Fibroblast of the aortic adventitia (primary cell): ENCODE results near the gene NUMBL. TPM values are rescaled to one million over a fixed set of nuclear protein-coding genes. Genes with fewer than 3 reads are reported as not detected.
"Not testable (repeated sequence)": the region's sequence is repeated elsewhere in the genome, so short reads cannot be mapped to it uniquely, and the experiment has no call there.

Source experiments
- DNase-seq: peaks from one replicate; pipeline ENCODE4 v3.0.0-alpha.2; 2010; ENCODE audit warnings: low read depth
- H3K4me3 ChIP-seq: 2 replicates; pipeline ENCODE4 v1.5.1; 2011; ENCODE audit warnings: low read depth, mild to moderate bottlenecking, control low read depth, low read length, moderate library complexity
- CTCF ChIP-seq: IDR thresholded peaks from 2 replicates; pipeline ENCODE4 v1.5.1; 2011; ENCODE audit warnings: mild to moderate bottlenecking, low read length, control low read depth, inconsistent platforms; ENCODE audit not compliant: insufficient read depth
- total RNA-seq: library from RNA; depleted of rRNA; stranded (reverse); fragments of >200 nt; gene quantifications from 2 replicates; pipeline ENCODE4 v1.2.3, GENCODE V29; 2012; ENCODE audit warnings: low replicate concordance

NUMBL gene
- total RNA-seq, 1 donor = 51.4 TPM

DNA sequence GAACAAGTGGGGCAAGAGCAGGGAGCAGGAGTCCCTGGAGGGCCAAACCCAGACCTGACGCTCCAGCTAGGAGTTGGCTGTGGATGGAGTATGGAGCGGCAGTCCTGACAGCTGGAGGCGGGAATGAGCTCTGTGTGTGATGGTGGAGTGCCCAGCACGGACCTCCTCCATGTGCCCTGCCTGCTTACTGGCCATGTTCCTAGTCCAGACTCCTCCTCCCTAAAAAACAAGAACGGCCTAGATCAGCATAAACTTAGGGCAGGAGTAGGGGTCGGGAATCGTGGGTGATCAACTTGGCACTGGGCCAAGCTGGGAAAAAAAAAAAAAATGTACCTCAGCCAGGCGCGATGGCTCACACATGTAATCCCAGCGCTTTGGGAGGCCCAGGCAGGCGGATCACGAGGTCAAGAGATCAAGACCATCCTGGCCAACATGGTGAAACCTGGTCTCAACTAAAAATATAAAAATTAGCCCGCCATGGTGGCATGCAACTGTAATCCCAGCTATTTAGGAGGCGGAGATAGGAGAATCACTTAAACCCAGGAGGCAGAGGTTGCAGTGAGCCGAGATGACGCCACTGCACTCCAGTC lies 59.8 kb downstream of the NUMBL start:
- no peak overlapping the region for H3K4me3 ChIP-seq

GRCh38 chr19:40629346-40629745 lies 61.1 kb downstream of the NUMBL start:
- no peak overlapping the region for H3K4me3 ChIP-seq
- TF ChIP-seq CTCF = no peak
- DNase-seq = no peak

More for the DNA sequence above, 59.8 kb downstream of the NUMBL start:
- no peak for DNase-seq
- TF ChIP-seq CTCF = no peak

GRCh38 chr19:40627486-40628279 lies 62.8 kb downstream of the NUMBL start:
- DNase-seq = no peak
- H3K4me3 ChIP-seq = no peak overlapping the region
- no peak for TF ChIP-seq CTCF

DNA sequence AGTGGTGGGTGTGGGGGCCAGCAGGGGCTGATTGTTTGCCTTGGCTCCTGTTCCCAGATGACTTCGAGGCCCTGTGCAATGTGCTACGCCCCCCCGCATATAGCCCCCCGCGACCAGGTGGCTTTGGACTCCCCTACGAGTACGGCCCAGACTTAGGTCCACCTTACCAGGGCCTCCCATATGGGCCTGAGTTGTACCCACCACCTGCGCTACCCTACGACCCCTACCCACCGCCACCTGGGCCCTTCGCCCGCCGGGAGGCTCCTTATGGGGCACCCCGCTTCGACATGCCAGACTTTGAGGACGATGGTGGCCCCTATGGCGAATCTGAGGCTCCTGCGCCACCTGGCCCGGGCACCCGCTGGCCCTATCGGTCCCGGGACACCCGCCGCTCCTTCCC lies 63.5 kb downstream of the NUMBL start:
- no peak for TF ChIP-seq CTCF
- no peak for DNase-seq
- no peak overlapping the region for H3K4me3 ChIP-seq

DNA sequence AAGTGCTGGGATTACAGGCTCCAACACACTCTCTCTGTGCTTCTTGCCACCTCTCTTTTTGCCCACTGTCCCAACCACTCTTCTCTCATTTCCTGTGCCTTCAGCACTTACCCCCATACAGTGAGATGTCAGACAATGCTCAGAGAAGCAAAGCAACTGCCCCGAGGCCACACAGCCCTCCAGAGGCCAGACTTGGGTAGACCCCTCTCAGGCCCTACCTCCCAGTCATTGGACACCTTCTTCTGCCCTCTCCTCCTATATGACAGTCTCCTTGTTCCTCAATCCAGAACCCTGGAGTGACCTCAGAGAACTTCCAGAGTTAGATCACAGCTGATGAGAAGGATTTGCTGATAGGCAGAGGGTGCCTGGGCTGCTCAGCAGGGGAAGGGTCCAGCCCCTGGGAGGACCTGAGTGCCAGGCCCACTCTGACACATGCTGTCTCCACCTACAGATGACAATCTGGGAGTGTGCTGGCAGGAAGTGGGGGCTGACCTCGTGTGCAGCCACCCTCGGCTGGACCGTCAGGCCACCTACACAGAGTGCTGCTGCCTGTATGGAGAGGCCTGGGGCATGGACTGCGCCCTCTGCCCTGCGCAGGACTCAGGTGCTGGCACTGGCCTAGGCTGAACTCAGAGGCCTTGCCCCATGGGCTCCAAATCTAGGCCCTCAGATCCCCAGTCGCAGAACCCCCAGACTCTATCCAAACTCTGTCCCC lies 64.9 kb downstream of the NUMBL start:
- no peak for TF ChIP-seq CTCF
- no peak for DNase-seq
- H3K4me3 ChIP-seq = no peak overlapping the region

DNA sequence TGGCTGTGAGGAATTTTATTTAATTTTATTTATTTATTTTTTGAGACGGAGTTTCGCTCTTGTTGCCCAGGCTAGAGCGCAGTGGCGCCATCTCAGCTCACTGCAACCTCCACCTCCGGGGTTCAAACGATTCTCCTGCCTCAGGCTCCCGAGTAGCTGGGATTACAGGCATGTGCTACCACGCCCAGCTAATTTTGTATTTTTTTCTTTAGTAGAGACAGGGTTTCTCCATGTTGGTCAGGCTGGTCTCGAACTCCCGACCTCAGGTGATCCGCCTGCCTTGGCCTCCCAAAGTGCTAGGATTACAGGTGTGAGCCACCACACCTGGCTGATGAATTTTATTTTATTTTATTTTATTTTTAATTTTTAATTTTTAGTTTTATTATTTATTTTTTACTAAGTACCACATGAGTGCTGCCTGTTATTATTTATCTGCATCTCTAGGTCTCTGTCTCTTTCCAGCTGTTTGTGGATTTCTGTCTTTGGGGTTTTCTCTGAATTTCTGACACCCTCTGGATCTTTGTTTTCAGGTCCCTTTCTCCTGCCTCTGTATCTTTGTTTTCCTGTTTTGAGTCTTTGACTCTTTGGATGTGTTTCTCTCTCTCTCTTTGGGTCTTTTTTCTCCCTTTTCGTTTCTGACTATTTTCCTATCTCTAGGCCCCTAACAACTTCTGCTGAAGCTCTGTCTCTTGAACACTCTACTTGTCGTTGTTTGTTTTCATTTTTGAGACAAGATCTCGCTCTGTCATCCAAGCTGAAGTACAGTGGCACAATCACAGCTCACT lies 65.9 kb downstream of the NUMBL start:
- H3K4me3 ChIP-seq, DNase-seq: not testable (repeated sequence)
